NCI-H187 treated with DMSO at 0.1 percent for 48 hours (cell line): ENCODE measurements around the gene SDCCAG8.
"Not testable (repeated sequence)": the region's sequence is repeated elsewhere in the genome, so short reads cannot be mapped to it uniquely, and the experiment has no call there.

Experiments
- DNase-seq: peaks from one replicate; lab custom pipeline; 2025; lab: John Stamatoyannopoulos, UW

The SDCCAG8 gene

GRCh38 chr1:243255791-243256512 lies at the start of gene SDCCAG8:
TSS of gene SDCCAG8 (plus strand) at chr1:243256041. CDS start at chr1:243256174, 133 bp downstream.
- peak; percentile 66 for DNase-seq

DNA sequence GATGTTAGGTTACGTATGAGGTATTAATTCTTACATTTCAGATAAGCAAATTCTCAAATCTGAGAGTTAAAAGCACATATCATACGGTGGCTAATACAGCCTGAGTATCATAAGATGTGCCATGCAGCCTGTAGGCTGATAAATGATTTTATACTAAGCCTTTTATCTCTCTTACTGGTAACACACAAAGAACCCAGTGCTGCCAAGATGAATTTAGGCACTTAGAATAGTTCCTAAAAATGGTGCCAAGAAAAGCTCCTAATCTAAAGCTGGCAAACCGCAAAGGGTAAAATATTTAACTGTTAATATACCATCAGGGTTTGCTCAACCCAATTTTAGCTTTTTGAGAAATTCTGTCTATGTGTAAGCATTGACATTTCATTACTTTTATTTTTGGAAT lies 43.9 kb upstream of the SDCCAG8 start:
- not testable (repeated sequence) for DNase-seq

- no peak for DNase-seq
These were observed 42.6 kb upstream of the SDCCAG8 start for GRCh38 chr1:243213045-243213787.

GRCh38 chr1:243215276-243215875 lies 40.5 kb upstream of the SDCCAG8 start:
- DNase-seq, result not testable (repeated sequence)

- DNase-seq, result no peak
These were observed 39.1 kb upstream of the SDCCAG8 start for GRCh38 chr1:243216741-243217140.

DNA sequence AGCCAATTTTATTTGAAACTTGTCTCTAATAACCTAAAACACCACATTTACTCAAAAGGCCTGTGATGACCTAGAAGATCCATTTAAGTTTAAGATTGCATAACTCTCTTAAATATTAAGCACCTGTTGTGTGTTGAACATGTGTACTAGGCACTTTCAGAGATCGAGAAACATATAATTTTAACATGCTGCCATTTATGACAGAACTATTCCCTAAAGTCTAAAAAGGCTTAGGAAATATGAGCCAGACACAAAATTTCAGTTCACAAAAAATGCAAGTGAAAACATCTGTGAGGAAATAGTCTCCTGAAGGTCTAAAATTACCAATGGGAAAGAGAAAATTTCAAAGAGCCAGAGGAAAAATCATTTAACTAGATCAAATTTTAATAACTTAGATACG lies 38.5 kb upstream of the SDCCAG8 start:
- no peak for DNase-seq

DNA sequence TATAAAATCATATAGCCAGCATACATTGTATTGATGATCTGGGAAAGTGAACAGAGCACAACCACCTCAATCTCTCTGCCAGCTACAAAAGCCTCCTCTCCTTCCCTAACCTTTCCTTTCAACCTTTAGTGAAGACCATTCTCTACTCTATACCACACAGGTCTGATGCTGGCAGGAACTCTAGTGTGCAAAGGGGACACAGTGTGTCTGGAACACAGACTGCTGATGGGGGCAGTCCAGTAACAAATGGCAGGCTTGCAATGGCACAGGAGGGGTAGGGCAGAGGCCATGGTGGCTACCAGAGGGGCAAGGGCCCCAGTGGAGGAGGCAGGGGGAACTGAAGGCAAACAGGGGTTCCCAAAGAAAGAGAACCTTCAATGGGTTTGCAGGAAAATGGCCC lies 37.8 kb upstream of the SDCCAG8 start:
- no peak for DNase-seq

GRCh38 chr1:243227622-243228021 lies 28.2 kb upstream of the SDCCAG8 start:
- no peak for DNase-seq

GRCh38 chr1:243229526-243229925 lies 26.3 kb upstream of the SDCCAG8 start:
- DNase-seq, result no peak

DNA sequence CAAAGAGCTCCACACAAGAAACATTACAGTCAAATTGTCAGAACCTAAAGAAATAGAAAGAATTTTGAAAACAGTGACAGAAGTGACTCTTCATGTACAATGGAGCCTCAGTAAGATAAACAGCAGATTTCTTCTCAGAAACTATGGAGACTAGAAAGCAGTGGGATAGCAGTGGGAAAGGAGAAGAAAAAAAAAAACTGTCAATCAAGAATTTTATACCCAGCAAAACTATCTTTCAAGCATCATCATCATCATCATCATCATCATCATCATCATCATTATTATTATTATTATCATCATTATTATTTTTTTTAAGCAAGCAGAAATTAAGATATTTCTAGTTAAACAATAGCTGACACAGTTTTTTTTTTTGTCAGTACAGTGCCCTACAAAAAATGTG lies 24.9 kb upstream of the SDCCAG8 start:
- no peak for DNase-seq

DNA sequence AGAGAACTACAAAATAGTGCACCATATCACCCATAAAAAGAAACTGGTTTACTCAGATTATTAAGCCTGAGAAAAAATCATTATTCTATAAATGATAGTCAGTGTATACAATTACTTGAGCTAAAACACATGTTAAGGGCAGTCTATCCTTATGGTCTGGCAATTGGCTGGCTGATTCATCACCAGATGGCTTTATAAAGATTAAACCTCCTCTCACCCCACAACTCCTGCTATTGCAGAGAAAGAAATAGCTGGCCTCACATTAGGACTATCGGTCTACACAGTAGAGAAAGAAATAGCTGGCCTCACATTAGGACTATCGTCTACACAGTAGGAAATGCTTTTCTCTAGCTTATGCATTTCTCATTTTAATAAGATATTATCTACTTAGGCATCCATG lies 21.9 kb upstream of the SDCCAG8 start:
- no peak for DNase-seq

DNA sequence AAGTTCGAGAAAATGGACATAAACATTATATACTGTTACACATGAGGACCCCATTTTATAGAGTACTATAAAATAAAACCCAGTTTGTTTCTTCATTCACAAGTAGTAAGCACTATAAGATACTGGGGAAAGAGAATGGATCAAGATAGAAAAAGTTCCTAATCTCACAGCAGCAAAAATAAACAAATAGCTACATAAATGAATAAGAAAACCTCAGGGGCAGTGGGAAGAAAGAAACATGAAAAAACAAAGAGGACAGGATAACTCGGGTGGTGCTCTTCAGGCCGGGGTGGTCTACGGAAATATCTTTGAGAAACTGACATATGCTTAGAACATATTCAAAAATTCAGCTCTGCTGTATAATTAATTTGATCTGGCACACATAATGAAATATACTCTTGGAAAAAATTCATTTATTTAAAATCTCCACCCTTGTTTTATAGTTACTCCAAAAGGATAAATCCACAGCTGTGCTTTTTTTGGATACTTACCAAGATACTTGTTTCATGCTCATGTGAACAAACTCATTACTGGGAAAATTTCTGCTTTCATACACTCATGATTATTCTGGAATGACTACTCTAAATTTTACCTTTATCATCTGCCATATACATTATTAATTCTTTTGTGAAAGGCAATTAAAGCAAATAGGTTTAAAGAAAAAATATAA lies 20.7 kb upstream of the SDCCAG8 start:
- DNase-seq, result no peak

- no peak for DNase-seq
These were observed 19.1 kb upstream of the SDCCAG8 start for GRCh38 chr1:243236604-243237252.

DNA sequence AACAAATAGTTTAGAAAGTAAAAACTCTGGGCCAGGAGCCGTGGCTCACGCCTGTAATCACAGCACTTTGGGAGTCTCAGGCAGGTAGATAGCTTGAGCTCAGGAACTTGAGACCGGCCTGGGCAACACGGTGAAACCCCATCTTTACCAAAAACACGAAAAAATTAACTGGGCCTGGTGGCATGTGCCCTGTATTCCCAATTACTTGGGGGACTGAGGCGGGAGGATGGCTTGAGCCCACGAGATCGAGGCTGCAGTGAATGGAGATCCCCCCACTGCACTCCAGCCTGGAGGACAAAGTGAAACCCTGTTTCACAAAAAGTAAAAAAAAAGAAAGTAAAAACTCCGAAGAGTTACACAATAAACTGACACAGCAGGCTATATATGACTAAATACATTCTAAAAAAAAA lies 11.4 kb upstream of the SDCCAG8 start:
- DNase-seq, result no peak

DNA sequence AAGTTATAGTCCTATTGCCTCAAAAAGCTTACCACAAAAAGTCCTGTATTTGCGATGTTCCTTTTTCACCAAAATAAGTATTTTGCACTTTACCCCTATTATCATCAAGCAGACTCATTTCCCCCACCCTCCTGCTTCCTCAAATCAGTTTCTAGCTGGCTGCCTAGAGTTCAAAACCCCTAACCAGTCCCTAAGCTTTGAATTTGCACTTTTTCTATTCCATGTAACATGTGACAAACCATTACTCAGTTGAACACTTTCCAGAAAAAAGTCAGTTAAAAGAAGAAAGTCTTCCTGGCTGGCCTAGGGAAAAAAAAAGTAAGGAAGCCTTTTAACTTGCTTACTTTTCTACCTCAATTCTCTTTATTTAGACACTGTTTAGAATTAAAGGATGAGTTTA lies 8.9 kb upstream of the SDCCAG8 start:
- DNase-seq, result no peak

GRCh38 chr1:243247901-243248300 lies 7.9 kb upstream of the SDCCAG8 start:
- DNase-seq, result no peak

- DNase-seq, result no peak
These were observed 6.6 kb upstream of the SDCCAG8 start for GRCh38 chr1:243249214-243249613.

DNA sequence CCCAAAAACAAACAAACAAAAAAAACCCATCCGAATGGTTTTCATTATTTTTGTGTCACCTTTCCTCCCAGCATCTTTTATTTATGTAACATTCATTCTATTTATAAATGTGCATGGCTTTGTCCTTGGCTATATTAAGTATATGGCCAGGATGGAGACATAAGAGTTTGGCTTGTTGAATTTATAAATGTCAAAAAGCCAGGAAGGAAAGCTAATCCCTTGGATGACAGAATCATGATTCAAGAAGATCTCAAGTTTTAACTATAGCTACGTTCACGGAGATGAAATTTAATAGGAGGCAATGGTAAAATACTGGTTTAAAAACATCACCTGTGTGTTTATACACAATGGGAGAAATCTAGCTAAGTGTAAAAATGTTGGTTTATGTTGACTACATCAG lies 5.7 kb upstream of the SDCCAG8 start:
- no peak for DNase-seq

DNA sequence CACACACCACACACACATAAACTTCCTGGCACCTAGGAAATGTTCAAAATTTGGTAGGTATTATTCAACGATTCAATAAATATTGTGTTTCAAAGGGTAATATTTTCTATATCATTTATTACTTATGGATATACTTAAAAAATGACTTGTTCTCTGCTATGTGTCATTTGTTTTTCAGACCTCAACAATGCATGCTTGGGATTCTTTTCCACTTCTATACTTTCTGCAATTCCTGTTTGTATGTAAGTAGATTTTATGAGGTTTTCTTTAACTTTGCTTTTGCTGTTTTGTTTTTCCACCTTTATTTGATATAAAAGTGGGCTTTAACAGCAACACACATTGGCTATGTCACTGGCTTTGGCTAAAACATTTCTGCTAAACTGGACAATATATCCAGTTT lies 4.3 kb upstream of the SDCCAG8 start:
- DNase-seq, result no peak

GRCh38 chr1:243253211-243253925 lies 2.5 kb upstream of the SDCCAG8 start:
- DNase-seq, result no peak

GRCh38 chr1:243253926-243254232 lies 2.0 kb upstream of the SDCCAG8 start:
- no peak for DNase-seq
